Glomerular endothelial cell (primary cell): ENCODE results near the gene GINS1. TPM values are rescaled to one million over a fixed set of nuclear protein-coding genes. Genes with fewer than 3 reads are reported as not detected.

Source experiments
- DNase-seq: peaks from one replicate; pipeline ENCODE4 v3.0.0-alpha.2; 2011; ENCODE audit warnings: low read depth, low spot score; ENCODE audit errors: extremely low read depth
- total RNA-seq: library from RNA; depleted of rRNA; stranded (reverse); fragments of >200 nt; gene quantifications from 2 replicates; pipeline ENCODE4 v1.2.3, GENCODE V29; 2015

GINS1 gene
- total RNA-seq, 1 donor from 2014 or later: 4.4 TPM

- no peak for DNase-seq
These were observed 44.9 kb downstream of the GINS1 start for GRCh38 chr20:25452333-25452732.

DNA sequence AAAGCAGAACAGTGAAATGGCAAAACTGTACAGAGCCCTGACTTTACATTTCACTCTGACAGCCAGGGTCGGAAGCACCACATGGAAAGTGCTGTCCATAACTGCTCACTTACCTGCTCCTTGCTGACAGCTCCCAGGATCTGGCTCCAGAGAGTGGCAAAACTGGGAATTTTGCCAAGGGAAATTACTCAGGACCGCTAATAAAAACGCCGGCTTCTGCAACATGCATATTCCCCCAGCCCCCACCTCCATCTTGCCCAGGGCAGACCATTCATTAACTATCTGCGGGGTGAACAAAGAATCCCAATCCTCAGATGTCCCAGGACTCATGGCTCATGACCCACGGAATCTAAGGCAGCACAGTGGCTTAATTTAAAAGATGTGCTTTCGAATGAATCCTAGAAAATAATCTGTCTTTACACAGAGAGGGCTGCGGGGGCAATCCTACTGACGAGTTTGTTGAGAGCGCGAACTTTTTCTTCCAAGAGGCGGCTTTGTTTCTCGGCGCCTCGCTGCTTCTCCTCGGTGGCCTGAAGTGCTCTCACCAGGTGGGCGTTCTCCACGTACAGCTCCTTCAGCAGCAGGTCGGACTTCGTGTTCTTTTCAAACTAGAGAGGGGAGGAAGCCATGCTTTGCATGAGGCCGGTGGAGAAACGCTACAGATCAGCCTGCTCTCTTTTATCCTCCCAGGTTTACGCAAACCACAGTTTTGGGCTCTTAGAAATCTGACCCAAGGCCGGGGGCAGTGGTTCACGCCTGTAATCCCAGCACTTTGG, 45.8 kb downstream of the GINS1 start:
- DNase-seq: no peak

- no peak for DNase-seq
These were observed 46.9 kb downstream of the GINS1 start for GRCh38 chr20:25454153-25454900.

- DNase-seq: no peak
These were observed 50.6 kb downstream of the GINS1 start for GRCh38 chr20:25457886-25458680.

GRCh38 chr20:25459111-25459830, 51.8 kb downstream of the GINS1 start:
- DNase-seq: no peak

GRCh38 chr20:25459916-25460535, 52.6 kb downstream of the GINS1 start:
- DNase-seq: no peak

DNA sequence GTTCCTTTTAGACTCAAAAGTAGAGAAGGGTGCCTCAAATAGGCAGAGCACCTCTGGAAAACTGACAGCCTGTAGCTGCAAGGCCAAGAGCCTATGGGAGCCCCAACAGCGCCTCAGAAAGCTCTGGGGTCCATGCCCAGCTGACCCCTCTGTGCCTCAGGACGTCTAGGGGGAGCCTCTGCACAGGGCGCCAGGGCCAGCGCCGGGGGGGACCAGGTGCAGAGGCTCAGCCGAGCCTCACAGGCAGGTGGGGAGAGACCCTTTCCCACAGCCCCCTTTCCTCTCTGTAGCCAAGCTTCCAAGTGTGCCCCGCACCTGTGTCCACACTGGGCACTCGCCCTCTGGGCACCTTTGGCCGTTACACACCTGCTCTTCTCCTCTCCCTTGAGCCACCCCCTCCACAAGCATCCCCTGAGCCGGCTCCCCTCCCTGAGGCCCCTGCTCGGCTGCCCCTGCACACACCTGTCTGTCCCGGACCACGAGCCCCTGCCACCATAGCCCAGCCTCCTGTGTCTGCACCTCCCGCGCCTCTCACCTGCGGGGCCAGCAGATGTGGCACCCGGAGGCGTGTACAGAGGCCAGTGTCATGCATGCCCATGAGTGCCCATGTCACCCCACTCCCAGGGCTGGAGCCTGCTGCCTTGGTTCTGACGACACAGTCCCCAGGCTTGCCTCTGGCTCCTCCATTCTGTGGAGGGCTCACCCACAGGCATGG, 53.2 kb downstream of the GINS1 start:
- no peak for DNase-seq

DNA sequence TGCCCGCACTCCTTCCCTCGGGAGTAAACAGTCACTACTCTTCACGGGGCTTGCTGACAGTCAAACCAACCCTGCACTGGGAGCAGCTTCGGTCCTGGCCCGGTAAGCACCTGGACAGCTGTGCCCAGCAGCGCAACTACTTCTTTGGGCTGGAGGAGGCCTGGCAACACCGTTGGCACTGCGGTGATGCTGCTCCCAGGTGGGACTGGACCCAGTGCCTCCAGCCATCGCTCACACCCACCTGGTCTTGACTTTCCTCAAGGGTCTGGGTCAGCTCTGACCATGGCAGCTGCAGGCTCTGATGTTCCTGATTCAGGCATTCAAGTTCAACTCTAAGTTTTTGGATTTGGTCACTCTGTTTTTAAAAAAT, 53.8 kb downstream of the GINS1 start:
- DNase-seq: no peak

- DNase-seq: no peak
These were observed 54.5 kb downstream of the GINS1 start for GRCh38 chr20:25461786-25462545.

GRCh38 chr20:25464501-25465242, 57.2 kb downstream of the GINS1 start:
- DNase-seq: no peak

DNA sequence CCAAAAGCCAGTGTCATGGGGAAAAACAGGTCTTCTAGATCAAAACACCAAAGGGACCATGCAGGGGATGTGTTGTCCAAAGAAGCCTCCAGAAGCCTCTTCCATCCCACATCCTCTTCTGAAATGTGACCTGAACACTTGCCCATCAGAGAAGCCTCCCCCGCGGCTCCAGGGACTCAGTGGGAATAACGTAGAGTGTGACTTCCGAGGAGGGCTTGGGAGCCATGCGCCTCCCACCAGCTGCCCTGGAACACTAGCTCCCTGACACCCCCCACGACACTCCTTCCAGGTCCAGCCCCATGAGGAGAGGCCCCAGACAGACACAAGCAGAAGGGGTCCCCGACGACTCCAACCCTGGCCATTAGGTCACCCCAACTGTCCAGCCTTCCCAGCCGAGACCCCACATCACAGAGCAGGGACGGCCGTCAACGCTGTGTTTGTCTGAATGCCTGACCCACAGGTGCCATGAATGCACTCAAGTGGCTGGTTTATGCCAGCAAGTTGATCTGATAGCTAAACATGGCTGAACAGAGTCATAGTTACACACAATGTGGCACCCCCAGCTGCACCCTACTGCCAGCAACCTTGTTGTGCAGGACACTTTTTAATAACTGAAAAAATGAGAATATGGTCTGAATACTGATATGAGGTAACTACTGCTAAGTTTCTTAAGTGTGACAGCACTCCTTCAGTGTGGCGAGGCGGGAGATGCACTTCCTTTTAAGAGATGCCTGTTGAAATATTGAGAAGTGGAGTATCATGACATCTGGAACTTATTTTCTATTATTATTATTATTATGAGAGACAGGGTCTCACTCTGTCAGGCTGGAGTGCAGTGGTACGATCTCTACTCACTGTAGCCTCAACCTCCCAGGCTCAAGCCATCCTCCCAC, 58.0 kb downstream of the GINS1 start:
- no peak for DNase-seq

GRCh38 chr20:25466846-25467245, 59.4 kb downstream of the GINS1 start:
- no peak for DNase-seq

DNA sequence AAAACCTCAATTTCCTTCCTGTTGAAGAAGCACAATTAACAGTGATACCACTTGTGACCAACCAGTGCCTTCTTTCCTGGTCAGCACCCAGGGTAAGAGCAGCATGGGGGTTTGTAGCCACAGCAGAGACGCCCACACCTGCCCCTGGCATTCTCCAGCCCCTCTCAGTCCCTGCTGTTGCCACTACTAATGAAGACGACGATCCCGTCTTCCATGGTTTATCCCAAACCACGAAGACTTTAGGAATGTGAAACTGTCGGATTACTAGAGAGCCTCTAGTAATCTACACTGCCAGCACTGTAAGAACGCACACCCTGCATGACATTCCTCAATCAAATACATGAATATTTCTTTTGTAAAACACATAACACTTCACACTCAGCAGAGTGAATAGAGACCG, 60.0 kb downstream of the GINS1 start:
- no peak for DNase-seq

DNA sequence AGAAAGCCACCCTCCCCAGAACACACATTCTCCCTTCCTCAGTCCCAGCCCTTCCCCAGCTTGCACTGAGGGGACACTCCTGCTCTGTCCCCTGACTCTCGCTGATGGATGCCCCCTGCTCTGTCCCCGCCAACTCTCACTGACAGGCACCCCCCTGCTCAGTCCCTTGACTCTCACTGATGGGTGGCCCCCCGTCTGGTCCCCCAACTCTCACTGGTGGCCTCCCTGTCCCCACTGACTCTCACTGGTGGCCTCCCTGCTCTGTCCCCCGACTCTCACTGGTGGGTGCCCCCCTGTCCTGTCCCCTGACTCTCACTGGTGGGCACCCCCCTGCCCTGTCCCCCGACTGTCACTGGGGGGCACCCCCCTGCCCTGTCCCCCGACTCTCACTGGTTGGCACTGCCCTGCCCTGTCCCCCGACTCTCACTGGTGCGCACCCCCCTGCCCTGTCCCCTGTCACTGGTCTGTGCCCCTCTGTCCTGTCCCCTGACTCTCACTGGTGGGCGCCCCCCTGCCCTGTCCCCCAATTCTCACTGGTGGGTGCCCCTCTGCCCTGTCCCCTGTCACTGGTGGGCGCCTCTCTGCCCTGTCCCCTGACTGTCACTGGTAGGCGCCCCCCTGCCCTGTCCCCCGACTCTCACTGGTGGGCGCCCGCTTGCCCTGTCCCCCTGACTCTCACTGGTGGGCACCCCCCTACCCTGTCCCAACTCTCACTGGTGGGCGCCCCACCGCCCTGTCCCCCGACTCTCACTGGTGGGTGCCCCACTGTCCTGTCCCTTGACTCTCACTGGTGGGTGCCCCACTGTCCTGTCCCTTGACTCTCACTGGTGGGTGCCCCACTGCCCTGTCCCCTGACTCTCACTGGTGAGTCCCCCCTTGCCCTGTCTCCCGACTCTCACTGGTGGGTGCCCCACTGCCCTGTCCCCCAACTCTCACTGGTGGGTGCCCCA, 60.9 kb downstream of the GINS1 start:
- DNase-seq: no peak

DNA sequence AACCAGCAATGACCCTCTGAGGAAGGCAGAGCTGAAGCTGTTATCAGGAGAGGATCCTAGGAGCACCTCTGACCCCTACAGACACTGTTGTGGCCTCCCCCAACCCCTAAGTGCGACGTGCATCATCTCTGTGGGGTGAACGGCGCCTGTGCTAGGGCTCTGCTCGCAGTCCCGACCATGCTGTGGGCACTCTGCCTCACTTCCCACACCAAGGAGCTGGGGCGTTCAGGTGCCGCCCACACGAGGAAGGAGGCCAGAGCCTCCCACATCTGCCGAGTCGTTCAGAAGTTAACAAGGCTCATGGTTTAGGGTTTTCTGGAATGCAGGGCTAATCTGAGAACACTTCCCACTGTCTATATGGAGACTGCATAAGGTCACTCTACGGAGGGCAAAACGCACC, 62.1 kb downstream of the GINS1 start:
- DNase-seq: no peak

DNA sequence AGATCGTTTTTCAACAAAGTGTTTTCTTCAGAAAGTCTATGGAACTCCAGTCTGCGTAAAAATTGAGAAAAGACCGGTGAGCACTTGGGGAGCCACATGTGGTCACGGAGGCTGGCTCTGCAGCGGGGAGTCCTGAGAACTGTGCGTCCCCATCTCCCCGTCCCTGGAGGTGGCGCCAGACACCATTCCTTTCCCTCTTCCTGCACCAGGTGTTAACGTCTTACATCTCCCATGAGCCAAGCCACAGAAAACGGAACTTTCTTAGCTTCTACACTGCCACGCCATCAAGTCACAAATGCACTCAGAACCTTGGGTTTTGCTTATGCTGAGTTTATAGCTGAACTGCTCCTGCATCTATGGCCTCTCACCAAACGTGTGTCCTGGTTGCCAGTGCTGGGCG, 62.6 kb downstream of the GINS1 start:
- DNase-seq: no peak
